CD8-positive, alpha-beta memory T cell (primary cell): ENCODE measurements around the gene NAT14. TPM values are rescaled to one million over a fixed set of nuclear protein-coding genes. Genes with fewer than 3 reads are reported as not detected.
"Not testable (repeated sequence)": the region's sequence is repeated elsewhere in the genome, so short reads cannot be mapped to it uniquely, and the experiment has no call there.

Experiments
- CTCF ChIA-PET: fragments of 350-600 bp; sonication (Branson Sonifier 250); formaldehyde crosslinking; loops from one replicate; lab custom pipeline; 2021; ENCODE audit warnings: antibody characterized with exemption; lab: Charles Lee
- POLR2A ChIA-PET: fragments of 350-600 bp; sonication (Branson Sonifier 250); formaldehyde crosslinking; loops from one replicate; lab custom pipeline; 2021; ENCODE audit warnings: antibody characterized with exemption; lab: Charles Lee
- DNase-seq, 5 donors: peaks; one replicate each; pipeline versions ENCODE4 v3.0.0 to v3.0.0-alpha.2; 2020 to 2022; ENCODE audit warnings: mixed read lengths in 1 of 5
- H3K27ac ChIP-seq: one replicate; pipeline ENCODE4 v1.7.0; 2013; ENCODE audit warnings: low read depth, mild to moderate bottlenecking, low read length, moderate library complexity
- H3K27me3 ChIP-seq: 2 replicates; pipeline ENCODE4 v1.7.0; 2013; ENCODE audit warnings: low read length, mild to moderate bottlenecking; ENCODE audit not compliant: insufficient read depth, poor library complexity, severe bottlenecking
- H3K36me3 ChIP-seq: 2 replicates; pipeline ENCODE4 v1.7.0; 2013; ENCODE audit warnings: mild to moderate bottlenecking, low read length, moderate library complexity; ENCODE audit not compliant: insufficient read depth
- H3K4me1 ChIP-seq: 2 replicates; pipeline ENCODE4 v1.7.0; 2013; ENCODE audit warnings: mild to moderate bottlenecking, low read length, moderate library complexity; ENCODE audit not compliant: insufficient read depth
- H3K4me3 ChIP-seq: 2 replicates; pipeline ENCODE4 v1.7.0; 2013; ENCODE audit warnings: mild to moderate bottlenecking, low read length
- H3K9me3 ChIP-seq: 2 replicates; pipeline ENCODE4 v1.7.0; 2013; ENCODE audit warnings: mild to moderate bottlenecking, low read length
- H3K27ac Mint-ChIP-seq, 8 donors: one replicate each; pipeline ENCODE4 v1.8.0; 2020 to 2021; ENCODE audit warnings: mixed read lengths in 8 of 8, mild to moderate bottlenecking in 6 of 8, inconsistent platforms in 3 of 8, moderate library complexity in 3 of 8
- H3K27me3 Mint-ChIP-seq, 2 donors: one replicate each; pipeline ENCODE4 v1.8.0; 2020 to 2021; ENCODE audit warnings: mixed read lengths in 2 of 2, mild to moderate bottlenecking in 1 of 2, moderate library complexity in 1 of 2
- H3K36me3 Mint-ChIP-seq, 3 donors: one replicate each; pipeline ENCODE4 v1.8.0; 2020 to 2021; ENCODE audit warnings: mixed read lengths in 3 of 3, inconsistent platforms in 1 of 3, mild to moderate bottlenecking in 1 of 3
- H3K4me1 Mint-ChIP-seq, 3 donors: one replicate each; pipeline ENCODE4 v1.8.0; 2020 to 2021; ENCODE audit warnings: mixed read lengths in 3 of 3, inconsistent platforms in 1 of 3, mild to moderate bottlenecking in 1 of 3
- H3K4me3 Mint-ChIP-seq, 7 donors: one replicate each; pipeline ENCODE4 v1.8.0; 2020 to 2021; ENCODE audit warnings: mixed read lengths in 7 of 7, mild to moderate bottlenecking in 6 of 7, moderate library complexity in 4 of 7, inconsistent platforms in 2 of 7
- H3K9me3 Mint-ChIP-seq, 5 donors: one replicate each; pipeline ENCODE4 v1.8.0; 2020 to 2022; ENCODE audit warnings: mixed read lengths in 5 of 5, mild to moderate bottlenecking in 3 of 5, moderate library complexity in 2 of 5, inconsistent platforms in 1 of 5
- polyA plus RNA-seq: library from polyadenylated mRNA; unstranded; fragments of 300-500 nt; fragmentation: Illumina TruSeq; gene quantifications from one replicate; pipeline ENCODE4 v1.2.3, GENCODE V29; 2021
- total RNA-seq, 2 experiments: library from RNA; stranded (reverse); gene quantifications; one replicate each; pipeline ENCODE4 v1.2.3, GENCODE V29; 2021

The NAT14 gene
- total and polyA plus RNA-seq, 3 experiments from 2014 or later: 7.0 to 28.4 (median 27.5) TPM

GRCh38 chr19:55534280-55534679 lies 49.3 kb downstream of the NAT14 start:
- H3K4me1 ChIP-seq, H3K27me3 ChIP-seq, POLR2A ChIA-PET, H3K9me3 Mint-ChIP-seq, H3K36me3 ChIP-seq, H3K4me3 ChIP-seq, H3K4me1 Mint-ChIP-seq, H3K36me3 Mint-ChIP-seq, H3K27me3 Mint-ChIP-seq, H3K27ac ChIP-seq, H3K4me3 Mint-ChIP-seq, H3K27ac Mint-ChIP-seq, H3K9me3 ChIP-seq, DNase-seq: not testable (repeated sequence)
- CTCF ChIA-PET: interaction anchor here (1.1 to 1.9 kb wide), 2 partner anchors 30 to 98 kb away, joined by 4 read pairs; no protein-coding TSS in a partner anchor

GRCh38 chr19:55535173-55535964 lies 50.4 kb downstream of the NAT14 start:
- ChIA-PET POLR2A (no interaction called here), CTCF (interaction anchor here (1.1 to 1.9 kb wide), 3 partner anchors 31 to 97 kb away, joined by 3 to 4 read pairs (median 4); partner anchors contain the start of gene ZNF865)
- H3K4me3 Mint-ChIP-seq: no peak overlapping the region
- Histone ChIP-seq H3K4me1 (no peaks in the 10 kb centered on the region), H3K4me3 (no peak overlapping the region), H3K27ac (no peak overlapping the region), H3K36me3 (no peaks in the 10 kb centered on the region), H3K27me3 (no peaks in the 10 kb centered on the region), H3K9me3 (no peaks in the 10 kb centered on the region)
- H3K4me1 Mint-ChIP-seq: no peaks in the 10 kb centered on the region
- no peaks in the 10 kb centered on the region for H3K9me3 Mint-ChIP-seq
- H3K27ac Mint-ChIP-seq: peak overlapping the region in 2 of 8 donors; percentile 43 to 64
- H3K27me3 Mint-ChIP-seq: peaks cover 0 to 6% of the 10 kb centered on the region in 2 donors
- H3K36me3 Mint-ChIP-seq: no peaks in the 10 kb centered on the region
- DNase-seq: no peak

DNA sequence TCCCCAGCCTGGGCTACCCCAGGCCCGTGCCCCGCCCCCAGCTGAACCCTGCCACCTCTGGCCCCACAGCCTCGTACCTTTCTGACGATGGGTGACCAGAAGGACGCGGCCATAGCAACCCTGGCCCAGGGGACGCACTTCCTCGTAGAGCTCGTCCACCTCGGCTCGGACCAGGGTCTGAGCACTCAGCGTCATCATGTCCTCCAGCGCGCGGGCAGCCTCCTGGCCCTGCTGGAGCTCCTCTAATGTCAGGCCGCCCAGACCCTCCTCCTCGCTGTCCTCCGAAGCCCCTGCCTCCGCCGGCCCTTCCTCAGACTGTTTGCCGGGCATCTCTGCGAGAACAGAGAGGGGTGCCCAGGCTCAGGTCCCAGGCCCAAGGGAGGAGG lies 51.0 kb downstream of the NAT14 start:
- Histone ChIP-seq H3K4me1 (no peaks in the 10 kb centered on the region), H3K27me3 (no peaks in the 10 kb centered on the region), H3K36me3 (no peaks in the 10 kb centered on the region), H3K4me3 (no peak overlapping the region), H3K27ac (no peak overlapping the region), H3K9me3 (no peaks in the 10 kb centered on the region)
- Mint-ChIP-seq H3K4me3 (no peak overlapping the region), H3K27ac (no peak overlapping the region), H3K9me3 (no peaks in the 10 kb centered on the region), H3K36me3 (no peaks in the 10 kb centered on the region), H3K4me1 (no peaks in the 10 kb centered on the region), H3K27me3 (peaks cover 0 to 6% of the 10 kb centered on the region in 2 donors)
- no peak for DNase-seq
- ChIA-PET POLR2A (no interaction called here), CTCF (interaction anchor here (1.1 to 1.9 kb wide), 2 partner anchors 70 to 97 kb away, joined by 3 to 4 read pairs; partner anchors contain the start of gene ZNF865)

- Histone ChIP-seq H3K36me3 (no peaks in the 10 kb centered on the region), H3K27me3 (no peaks in the 10 kb centered on the region), H3K4me1 (no peaks in the 10 kb centered on the region), H3K9me3 (no peaks in the 10 kb centered on the region), H3K27ac (no peak overlapping the region), H3K4me3 (no peak overlapping the region)
- peaks cover 0 to 6% of the 10 kb centered on the region in 2 donors for H3K27me3 Mint-ChIP-seq
- no peaks in the 10 kb centered on the region for H3K36me3 Mint-ChIP-seq
- ChIA-PET POLR2A (no interaction called here), CTCF (no interaction called here)
- H3K27ac Mint-ChIP-seq: no peak overlapping the region
- H3K9me3 Mint-ChIP-seq: no peaks in the 10 kb centered on the region
- DNase-seq: no peak
- H3K4me3 Mint-ChIP-seq: no peak overlapping the region
- H3K4me1 Mint-ChIP-seq: no peaks in the 10 kb centered on the region
These were observed 51.4 kb downstream of the NAT14 start for GRCh38 chr19:55536366-55536765.

Other genes starting within 250 kb of the NAT14 start
- 100 to 1,000 TPM; 216 to 225 TPM for gene PPP6R1, start 226.2 kb upstream of the NAT14 start, total RNA-seq
- 143 TPM for gene PPP6R1, start 226.2 kb upstream of the NAT14 start, polyA plus RNA-seq
- gene HSPBP1, start 205.1 kb upstream of the NAT14 start, total RNA-seq: 10 to 100 TPM; 82.9 to 84.1 TPM
- gene HSPBP1, start 205.1 kb upstream of the NAT14 start, polyA plus RNA-seq: 46.4 TPM
- gene BRSK1, start 201.2 kb upstream of the NAT14 start, total RNA-seq: 1 to 10 TPM; 4.1 to 5.7 TPM
- gene BRSK1, start 201.2 kb upstream of the NAT14 start, polyA plus RNA-seq: 0.82 TPM
- gene TMEM150B, start 159.8 kb upstream of the NAT14 start, total RNA-seq: under 1 TPM in 1 of 2 experiments, not detected in 1; 0.53 TPM
- gene TMEM150B, start 159.8 kb upstream of the NAT14 start, polyA plus RNA-seq: not detected
- 10 to 100 TPM; 14.6 to 15.0 TPM for gene KMT5C, start 145.3 kb upstream of the NAT14 start, total RNA-seq
- gene KMT5C, start 145.3 kb upstream of the NAT14 start, polyA plus RNA-seq: 1.6 TPM
- gene COX6B2, start 130.5 kb upstream of the NAT14 start, total RNA-seq: not detected
- not detected for gene COX6B2, start 130.5 kb upstream of the NAT14 start, polyA plus RNA-seq
- gene GARIN5B, start 121.9 kb upstream of the NAT14 start, total RNA-seq: not detected
- gene GARIN5B, start 121.9 kb upstream of the NAT14 start, polyA plus RNA-seq: not detected
- under 1 TPM; 0.27 to 0.37 TPM for gene IL11, start 114.7 kb upstream of the NAT14 start, total RNA-seq
- not detected for gene IL11, start 114.7 kb upstream of the NAT14 start, polyA plus RNA-seq
- gene TMEM190, start 108.4 kb upstream of the NAT14 start, total RNA-seq: not detected
- not detected for gene TMEM190, start 108.4 kb upstream of the NAT14 start, polyA plus RNA-seq
- gene TMEM238, start 100.9 kb upstream of the NAT14 start, total RNA-seq: 10 to 100 TPM; 13.3 to 14.1 TPM
- gene TMEM238, start 100.9 kb upstream of the NAT14 start, polyA plus RNA-seq: 1.9 TPM
- 1,000 to 10,000 TPM; 2,376 to 2,381 TPM for gene RPL28, start 99.3 kb upstream of the NAT14 start, total RNA-seq
- 615 TPM for gene RPL28, start 99.3 kb upstream of the NAT14 start, polyA plus RNA-seq
- gene UBE2S, start 77.4 kb upstream of the NAT14 start, total RNA-seq: 100 to 1,000 TPM; 263 to 291 TPM
- 42.5 TPM for gene UBE2S, start 77.4 kb upstream of the NAT14 start, polyA plus RNA-seq
- gene SHISA7, start 41.9 kb upstream of the NAT14 start, total RNA-seq: not detected
- gene SHISA7, start 41.9 kb upstream of the NAT14 start, polyA plus RNA-seq: not detected
- 10 to 100 TPM; 33.7 to 38.8 TPM for gene ISOC2, start 23.5 kb upstream of the NAT14 start, total RNA-seq
- gene ISOC2, start 23.5 kb upstream of the NAT14 start, polyA plus RNA-seq: 32.0 TPM
- gene C19orf85, start 20.4 kb upstream of the NAT14 start, total RNA-seq: not detected
- not detected for gene C19orf85, start 20.4 kb upstream of the NAT14 start, polyA plus RNA-seq
- gene ZNF628, start 8.6 kb upstream of the NAT14 start, total RNA-seq: 1 to 10 TPM; 8.3 to 8.7 TPM
- 0.36 TPM for gene ZNF628, start 8.6 kb upstream of the NAT14 start, polyA plus RNA-seq
- gene SSC5D, start 3.2 kb downstream of the NAT14 start, total RNA-seq: 1 to 10 TPM in 1 of 2 experiments, under 1 TPM in 1; 0.35 to 1.2 TPM
- not detected for gene SSC5D, start 3.2 kb downstream of the NAT14 start, polyA plus RNA-seq
- not detected for gene SBK2, start 51.9 kb downstream of the NAT14 start, total RNA-seq
- not detected for gene SBK2, start 51.9 kb downstream of the NAT14 start, polyA plus RNA-seq
- not detected for gene SBK3, start 60.4 kb downstream of the NAT14 start, total RNA-seq
- not detected for gene SBK3, start 60.4 kb downstream of the NAT14 start, polyA plus RNA-seq
- gene ZNF579, start 95.7 kb downstream of the NAT14 start, total RNA-seq: 1 to 10 TPM; 6.0 to 6.6 TPM
- gene ZNF579, start 95.7 kb downstream of the NAT14 start, polyA plus RNA-seq: 0.35 TPM
- gene FIZ1, start 114.3 kb downstream of the NAT14 start, total RNA-seq: 10 to 100 TPM; 23.9 to 25.8 TPM
- 4.6 TPM for gene FIZ1, start 114.3 kb downstream of the NAT14 start, polyA plus RNA-seq
- gene ZNF524, start 115.1 kb downstream of the NAT14 start, total RNA-seq: 10 to 100 TPM; 13.9 to 15.8 TPM
- 35.9 TPM for gene ZNF524, start 115.1 kb downstream of the NAT14 start, polyA plus RNA-seq
- gene ZNF865, start 120.5 kb downstream of the NAT14 start, total RNA-seq: 10 to 100 TPM; 12.7 to 15.3 TPM
- gene ZNF865, start 120.5 kb downstream of the NAT14 start, polyA plus RNA-seq: 0.21 TPM
- gene ZNF784, start 139.4 kb downstream of the NAT14 start, total RNA-seq: 1 to 10 TPM; 2.6 to 2.9 TPM
- gene ZNF784, start 139.4 kb downstream of the NAT14 start, polyA plus RNA-seq: 1.0 TPM
- 10 to 100 TPM; 39.6 to 41.3 TPM for gene ZNF580, start 155.8 kb downstream of the NAT14 start, total RNA-seq
- 15.2 TPM for gene ZNF580, start 155.8 kb downstream of the NAT14 start, polyA plus RNA-seq
- 10 to 100 TPM; 32.8 to 34.4 TPM for gene ZNF581, start 158.5 kb downstream of the NAT14 start, total RNA-seq
- gene ZNF581, start 158.5 kb downstream of the NAT14 start, polyA plus RNA-seq: 23.4 TPM
- 1 to 10 TPM; 2.0 to 2.2 TPM for gene CCDC106, start 163.0 kb downstream of the NAT14 start, total RNA-seq
- gene CCDC106, start 163.0 kb downstream of the NAT14 start, polyA plus RNA-seq: 0.54 TPM
- 100 to 1,000 TPM; 374 to 386 TPM for gene U2AF2, start 169.8 kb downstream of the NAT14 start, total RNA-seq
- gene U2AF2, start 169.8 kb downstream of the NAT14 start, polyA plus RNA-seq: 9.5 TPM
- 10 to 100 TPM; 39.0 to 40.2 TPM for gene EPN1, start 190.0 kb downstream of the NAT14 start, total RNA-seq
- gene EPN1, start 190.0 kb downstream of the NAT14 start, polyA plus RNA-seq: 20.2 TPM